ENCODE measurements around the gene JPT2.

- TF ChIP-seq, protein P1, sequence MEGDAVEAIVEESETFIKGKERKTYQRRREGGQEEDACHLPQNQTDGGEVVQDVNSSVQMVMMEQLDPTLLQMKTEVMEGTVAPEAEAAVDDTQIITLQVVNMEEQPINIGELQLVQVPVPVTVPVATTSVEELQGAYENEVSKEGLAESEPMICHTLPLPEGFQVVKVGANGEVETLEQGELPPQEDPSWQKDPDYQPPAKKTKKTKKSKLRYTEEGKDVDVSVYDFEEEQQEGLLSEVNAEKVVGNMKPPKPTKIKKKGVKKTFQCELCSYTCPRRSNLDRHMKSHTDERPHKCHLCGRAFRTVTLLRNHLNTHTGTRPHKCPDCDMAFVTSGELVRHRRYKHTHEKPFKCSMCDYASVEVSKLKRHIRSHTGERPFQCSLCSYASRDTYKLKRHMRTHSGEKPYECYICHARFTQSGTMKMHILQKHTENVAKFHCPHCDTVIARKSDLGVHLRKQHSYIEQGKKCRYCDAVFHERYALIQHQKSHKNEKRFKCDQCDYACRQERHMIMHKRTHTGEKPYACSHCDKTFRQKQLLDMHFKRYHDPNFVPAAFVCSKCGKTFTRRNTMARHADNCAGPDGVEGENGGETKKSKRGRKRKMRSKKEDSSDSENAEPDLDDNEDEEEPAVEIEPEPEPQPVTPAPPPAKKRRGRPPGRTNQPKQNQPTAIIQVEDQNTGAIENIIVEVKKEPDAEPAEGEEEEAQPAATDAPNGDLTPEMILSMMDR (IDR thresholded peaks at IDR 0.05; ENCODE audit: insufficient read depth, low read length, poor library complexity, severe bottlenecking), result no peak
- TF ChIP-seq EZH2phosphoT487 (conservative IDR thresholded peaks at IDR 0.05; ENCODE audit: low read length), result no peak
These were observed 10.8 kb upstream of the JPT2 start for GRCh38 chr16:1667271-1667670.

All from SU-DHL-6 (cell line).